GM10266 (cell line): ENCODE measurements around the gene CDH13.

Experiments used
- DNase-seq: peaks from one replicate; pipeline ENCODE4 v3.0.0; 2012; ENCODE audit errors: extremely low spot score
- CTCF ChIP-seq: IDR thresholded peaks from 2 replicates; pipeline ENCODE4 v1.5.1; 2012; ENCODE audit warnings: mild to moderate bottlenecking, low read depth; ENCODE audit not compliant: control insufficient read depth, insufficient read depth; ENCODE audit errors: missing control alignments

CDH13 gene

GRCh38 chr16:83418565-83418964 is 791.8 kb downstream of the CDH13 start:
- DNase-seq, result no peak
- no peak for TF ChIP-seq CTCF

- no peak for TF ChIP-seq CTCF
- no peak for DNase-seq
Measured at GRCh38 chr16:83420206-83420760, 793.5 kb downstream of the CDH13 start.

GRCh38 chr16:83433201-83433600 is 806.4 kb downstream of the CDH13 start:
- DNase-seq, result no peak
- TF ChIP-seq CTCF, result no peak

- DNase-seq, result no peak
- TF ChIP-seq CTCF, result no peak
Measured at GRCh38 chr16:83437036-83437435, 810.3 kb downstream of the CDH13 start.

- no peak for TF ChIP-seq CTCF
- DNase-seq, result no peak
Measured at GRCh38 chr16:83438326-83438725, 811.6 kb downstream of the CDH13 start.

- DNase-seq, result no peak
- no peak for TF ChIP-seq CTCF
Measured at GRCh38 chr16:83439412-83439811, 812.6 kb downstream of the CDH13 start.

GRCh38 chr16:83441517-83441916 is 814.7 kb downstream of the CDH13 start:
- no peak for DNase-seq
- TF ChIP-seq CTCF, result no peak
